ENCODE results near the gene ZDHHC1. TPM values are rescaled to one million over a fixed set of nuclear protein-coding genes. Genes with fewer than 3 reads are reported as not detected.

ZDHHC1 gene
- total and polyA plus RNA-seq, 2 donors (not counting 3 experiments of a cell fraction or from before 2014, with no cell fraction given): 11.4 to 14.4 TPM

GRCh38 chr16:67438098-67438791, 22.0 kb upstream of the ZDHHC1 start:
- Histone ChIP-seq H4K20me1 (replicated peaks; ENCODE audit: control insufficient read depth, extremely low read depth, insufficient read depth, low read length) (no peaks in the 10 kb centered on the region), H3K4me2 (ENCODE audit: insufficient read depth, low read length) (no peak overlapping the region), H3K9me3 (replicated peaks; ENCODE audit: control insufficient read depth, insufficient read depth, low read length) (no peaks in the 10 kb centered on the region), H3K79me2 (ENCODE audit: control insufficient read depth, insufficient read depth, low read length) (no peaks in the 10 kb centered on the region), H3K36me3 (ENCODE audit: control insufficient read depth in 2 of 2, extremely low read depth in 1 of 2, insufficient read depth in 2 of 2, low read length in 2 of 2) (peaks cover 0 to 28% of the 10 kb centered on the region in 2 experiments), H3K9me1 (replicated peaks; ENCODE audit: control insufficient read depth, extremely low read depth, insufficient read depth, low read length) (no peaks in the 10 kb centered on the region), H3K27me3 (ENCODE audit: control insufficient read depth in 2 of 2, insufficient read depth in 2 of 2, low read length in 2 of 2) (no peaks in the 10 kb centered on the region), H3K27ac (ENCODE audit: insufficient read depth, low read depth, low read length) (no peak overlapping the region), H3K4me1 (ENCODE audit: control insufficient read depth, extremely low read depth, insufficient read depth, low read length) (no peaks in the 10 kb centered on the region), H3K9ac (replicated peaks; ENCODE audit: extremely low read depth, insufficient read depth, low read length) (no peak overlapping the region), H2AFZ (ENCODE audit: low read depth, low read length) (no peak overlapping the region), H3K4me3 (replicated peaks in 1 of 3; ENCODE audit: insufficient read depth in 1 of 3, low read depth in 1 of 3, low read length in 3 of 3) (no peak overlapping the region)
- FAIRE-seq: no peak
- intact Hi-C loops (cut with micrococcal nuclease): no loop called here
- DNase-seq (ENCODE audit: low read depth, low spot score): no peak
- TSS peak; percentile 86 for BruUV-seq (replicated peaks)
- TF ChIP-seq POLR2AphosphoS5 (IDR thresholded peaks at IDR 0.05; ENCODE audit: insufficient read depth, low read depth, low read length) (no peak), EZH2 (IDR thresholded peaks at IDR 0.05; ENCODE audit: borderline replicate concordance, low read depth, low read length, severe bottlenecking) (no peak), MAX (IDR thresholded peaks at IDR 0.05; ENCODE audit: insufficient read depth, insufficient read length) (no peak), POLR2A (IDR thresholded peaks at IDR 0.05; ENCODE audit: low read depth, low read length) (no peak), FOS (IDR thresholded peaks at IDR 0.05; ENCODE audit: borderline replicate concordance, insufficient read depth, low read length) (no peak), CTCF (IDR thresholded peaks at IDR 0.05; ENCODE audit: extremely low read depth in 1 of 2, insufficient read depth in 1 of 2, low read depth in 1 of 2, low read length in 2 of 2) (no peak), JUN (IDR thresholded peaks at IDR 0.05; ENCODE audit: borderline replicate concordance, insufficient read depth, insufficient read length, low read depth) (no peak), GATA2 (IDR thresholded peaks at IDR 0.05; ENCODE audit: insufficient read depth, insufficient read length, low read depth, low read length) (no peak), MYC (IDR thresholded peaks at IDR 0.05; ENCODE audit: low read depth, low read length) (no peak)
- ChIA-PET CTCF (interaction anchor here (1.4 to 6.8 kb wide), 2 partner anchors 10 kb away, joined by 5 to 53 read pairs; no protein-coding TSS in a partner anchor), POLR2A (no interaction called here)
- dilution Hi-C loops (cut with MboI; ENCODE audit: extremely low pct_ligation_motif_present, low sequenced_read_pairs): no loop called here
